Subcutaneous adipose tissue (tissue), 4 donors: ENCODE results near the gene OLFML1. TPM values are rescaled to one million over a fixed set of nuclear protein-coding genes. Genes with fewer than 3 reads are reported as not detected.

ENCODE experiments used
- CTCF ChIP-seq: fragments of 450-650 bp; IDR thresholded peaks from one replicate; pipeline ENCODE4 v1.5.1; 2016; ENCODE audit warnings: low read depth, mild to moderate bottlenecking, control low read depth, antibody characterized with exemption, moderate library complexity
- total RNA-seq, 4 donors: library from RNA; depleted of rRNA; stranded (reverse); fragments of >200 nt; gene quantifications; one replicate each; pipeline ENCODE4 v1.1.0, GENCODE V29; 2016

The OLFML1 gene
- total RNA-seq, result 1 to 10 TPM; 4.1 to 8.8 (median 8.3) TPM

GRCh38 chr11:7485186-7486097 is at the start of gene OLFML1:
OLFML1 (plus strand) TSS chr11:7485506; CDS start chr11:7485876, 370 bp downstream.
- no peak for TF ChIP-seq CTCF

- TF ChIP-seq CTCF, result no peak
These were observed 49.2 kb upstream of the OLFML1 start for GRCh38 chr11:7436146-7436545.

GRCh38 chr11:7436657-7437056 is 48.6 kb upstream of the OLFML1 start:
- TF ChIP-seq CTCF, result no peak

- no peak for TF ChIP-seq CTCF
These were observed 47.6 kb upstream of the OLFML1 start for GRCh38 chr11:7437696-7438095.

GRCh38 chr11:7439746-7440320 is 45.5 kb upstream of the OLFML1 start:
- TF ChIP-seq CTCF, result no peak

- TF ChIP-seq CTCF, result no peak
These were observed 42.6 kb upstream of the OLFML1 start for GRCh38 chr11:7442588-7443215.
